Glutamatergic neuron (in vitro differentiated cells): Measurements from ENCODE around the gene PTPN6. TPM values are rescaled to one million over a fixed set of nuclear protein-coding genes. Genes with fewer than 3 reads are reported as not detected.

Experiments used
- DNase-seq: peaks from one replicate; pipeline ENCODE4 v3.0.0; 2022
- H3K27ac Mint-ChIP-seq: one replicate; pipeline ENCODE4 v1.8.0; 2020; ENCODE audit warnings: mild to moderate bottlenecking, mixed read lengths, inconsistent platforms; ENCODE audit not compliant: unreplicated experiment
- H3K27me3 Mint-ChIP-seq: one replicate; pipeline ENCODE4 v1.8.0; 2020; ENCODE audit warnings: mild to moderate bottlenecking, moderate library complexity, mixed read lengths, inconsistent platforms; ENCODE audit not compliant: unreplicated experiment
- H3K36me3 Mint-ChIP-seq: one replicate; pipeline ENCODE4 v1.8.0; 2020; ENCODE audit warnings: mild to moderate bottlenecking, mixed read lengths, inconsistent platforms; ENCODE audit not compliant: unreplicated experiment
- H3K4me1 Mint-ChIP-seq: one replicate; pipeline ENCODE4 v1.8.0; 2020; ENCODE audit warnings: mild to moderate bottlenecking, low read depth, mixed read lengths, inconsistent platforms; ENCODE audit not compliant: unreplicated experiment
- H3K4me3 Mint-ChIP-seq: one replicate; pipeline ENCODE4 v1.8.0; 2020; ENCODE audit warnings: mild to moderate bottlenecking, mixed read lengths, inconsistent platforms; ENCODE audit not compliant: unreplicated experiment
- H3K9me3 Mint-ChIP-seq: one replicate; pipeline ENCODE4 v1.8.0; 2020; ENCODE audit warnings: mild to moderate bottlenecking, moderate library complexity, mixed read lengths, inconsistent platforms; ENCODE audit not compliant: unreplicated experiment
- total RNA-seq: library from RNA; stranded (reverse); fragmentation: NEBNext Ultra II Directional; extraction: Animal tissue kit (Norgen Biotek cat#: 25700); gene quantifications from one replicate; pipeline ENCODE4 v1.2.1, GENCODE V29; 2021; ENCODE audit not compliant: unreplicated experiment
- TF ChIP-seq, protein P1 (sequence below): fragments of 200-600 bp; sonication (generic); IDR thresholded peaks from one replicate; pipeline ENCODE4 v1.5.0; 2021; ENCODE audit not compliant: partially characterized antibody, unreplicated experiment

The PTPN6 gene
- total RNA-seq, 1 donor from 2014 or later = 3.8 TPM

DNA sequence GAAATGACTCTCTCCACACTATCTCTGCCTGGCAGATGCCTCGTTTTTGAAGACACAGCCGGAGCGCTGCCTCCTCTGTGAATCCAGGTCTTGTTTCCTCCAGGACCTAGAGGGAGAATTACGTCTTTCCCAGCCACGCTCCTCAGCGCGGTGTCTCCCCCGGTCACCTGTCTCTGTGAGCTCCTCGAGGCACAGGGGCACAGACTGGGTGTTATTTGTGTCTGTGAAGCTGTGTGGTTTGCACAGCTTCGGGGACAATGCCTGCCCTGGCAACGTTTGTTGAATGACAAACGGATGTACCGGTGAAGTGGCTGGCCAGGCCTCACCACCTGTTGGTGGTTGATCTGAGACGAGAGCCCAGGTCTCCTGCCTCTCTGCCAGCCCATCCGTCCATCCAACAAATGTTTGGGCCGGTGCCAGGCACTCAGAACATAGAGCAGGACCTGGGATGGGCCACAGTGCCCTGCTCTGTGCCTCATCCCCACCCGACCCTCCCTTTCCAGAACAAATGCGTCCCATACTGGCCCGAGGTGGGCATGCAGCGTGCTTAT, 6.1 kb downstream of the PTPN6 start:
- Mint-ChIP-seq H3K9me3 (peaks cover 9% of the 10 kb centered on the region), H3K4me1 (peaks cover 3% of the 10 kb centered on the region), H3K27me3 (peaks cover 12% of the 10 kb centered on the region), H3K36me3 (no peaks in the 10 kb centered on the region), H3K27ac (no peak overlapping the region), H3K4me3 (no peak overlapping the region)
- TF ChIP-seq, protein P1, sequence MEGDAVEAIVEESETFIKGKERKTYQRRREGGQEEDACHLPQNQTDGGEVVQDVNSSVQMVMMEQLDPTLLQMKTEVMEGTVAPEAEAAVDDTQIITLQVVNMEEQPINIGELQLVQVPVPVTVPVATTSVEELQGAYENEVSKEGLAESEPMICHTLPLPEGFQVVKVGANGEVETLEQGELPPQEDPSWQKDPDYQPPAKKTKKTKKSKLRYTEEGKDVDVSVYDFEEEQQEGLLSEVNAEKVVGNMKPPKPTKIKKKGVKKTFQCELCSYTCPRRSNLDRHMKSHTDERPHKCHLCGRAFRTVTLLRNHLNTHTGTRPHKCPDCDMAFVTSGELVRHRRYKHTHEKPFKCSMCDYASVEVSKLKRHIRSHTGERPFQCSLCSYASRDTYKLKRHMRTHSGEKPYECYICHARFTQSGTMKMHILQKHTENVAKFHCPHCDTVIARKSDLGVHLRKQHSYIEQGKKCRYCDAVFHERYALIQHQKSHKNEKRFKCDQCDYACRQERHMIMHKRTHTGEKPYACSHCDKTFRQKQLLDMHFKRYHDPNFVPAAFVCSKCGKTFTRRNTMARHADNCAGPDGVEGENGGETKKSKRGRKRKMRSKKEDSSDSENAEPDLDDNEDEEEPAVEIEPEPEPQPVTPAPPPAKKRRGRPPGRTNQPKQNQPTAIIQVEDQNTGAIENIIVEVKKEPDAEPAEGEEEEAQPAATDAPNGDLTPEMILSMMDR = no peak
- no peak for DNase-seq

DNA sequence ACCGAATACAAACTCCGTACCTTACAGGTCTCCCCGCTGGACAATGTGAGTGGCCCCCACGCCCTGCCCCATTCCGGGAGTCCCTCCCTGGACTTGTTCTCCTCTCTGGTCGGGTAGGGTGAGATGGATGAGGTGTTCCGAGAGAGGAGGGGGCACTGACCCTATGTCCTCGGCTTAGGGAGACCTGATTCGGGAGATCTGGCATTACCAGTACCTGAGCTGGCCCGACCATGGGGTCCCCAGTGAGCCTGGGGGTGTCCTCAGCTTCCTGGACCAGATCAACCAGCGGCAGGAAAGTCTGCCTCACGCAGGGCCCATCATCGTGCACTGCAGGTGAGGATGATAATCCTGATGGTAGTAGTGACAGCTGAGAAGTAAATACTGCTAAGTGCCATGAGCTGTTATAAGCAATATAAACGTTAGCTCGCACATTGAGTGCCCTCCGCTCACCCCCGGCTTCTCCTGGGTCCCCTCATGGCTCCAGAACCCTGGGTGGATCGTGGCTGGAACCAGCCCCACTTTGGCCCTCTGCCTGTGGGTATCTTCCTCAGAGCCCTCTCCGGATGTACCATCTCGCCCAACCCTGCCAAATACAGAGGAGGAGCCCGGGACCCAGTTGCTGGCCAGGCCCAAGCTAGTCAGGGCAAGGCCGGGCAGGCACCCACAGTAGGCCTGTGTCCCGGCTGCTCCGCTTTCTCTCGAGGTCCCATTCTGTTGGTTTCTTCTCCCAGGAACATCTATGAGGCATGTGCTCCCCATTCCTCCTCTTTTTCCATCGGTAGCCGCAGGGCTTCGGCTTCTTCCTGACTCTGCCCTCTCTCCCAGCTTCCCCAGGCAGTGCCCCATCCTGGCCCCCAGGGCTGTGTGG, 6.8 kb downstream of the PTPN6 start:
- Mint-ChIP-seq H3K4me1 (peaks cover 3% of the 10 kb centered on the region), H3K9me3 (peaks cover 9% of the 10 kb centered on the region), H3K4me3 (no peak overlapping the region), H3K36me3 (no peaks in the 10 kb centered on the region), H3K27me3 (peaks cover 10% of the 10 kb centered on the region), H3K27ac (peak overlapping the region; percentile 12)
- DNase-seq = no peak
- TF ChIP-seq, protein P1 = no peak

DNA sequence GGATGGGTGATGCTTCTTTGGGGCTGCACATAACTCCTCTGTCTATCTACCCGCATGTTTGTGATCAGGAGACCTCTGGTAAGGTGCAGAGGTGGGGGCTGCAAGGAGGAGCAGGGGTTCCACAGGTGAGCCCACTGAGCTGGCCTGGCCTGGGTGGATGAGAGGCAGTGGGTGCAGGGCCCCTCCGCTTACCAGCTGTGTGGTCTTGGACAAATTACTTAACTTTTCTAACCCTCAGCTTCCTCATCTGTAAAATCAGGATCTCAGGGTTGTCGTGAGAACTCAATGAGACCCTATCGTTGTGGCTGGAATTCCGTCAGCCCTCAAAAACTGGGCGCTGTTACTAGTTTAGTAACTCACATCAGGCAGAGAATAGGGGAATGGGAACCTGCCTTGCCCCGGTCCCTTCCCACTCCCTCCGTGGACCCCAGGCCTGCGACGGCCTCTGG, 7.5 kb downstream of the PTPN6 start:
- peaks cover 10% of the 10 kb centered on the region for H3K27me3 Mint-ChIP-seq
- H3K4me3 Mint-ChIP-seq = no peak overlapping the region
- H3K27ac Mint-ChIP-seq = peak overlapping the region; percentile 12
- TF ChIP-seq, protein P1 = no peak
- no peaks in the 10 kb centered on the region for H3K36me3 Mint-ChIP-seq
- DNase-seq = no peak
- peaks cover 3% of the 10 kb centered on the region for H3K4me1 Mint-ChIP-seq
- H3K9me3 Mint-ChIP-seq = peaks cover 9% of the 10 kb centered on the region

DNA sequence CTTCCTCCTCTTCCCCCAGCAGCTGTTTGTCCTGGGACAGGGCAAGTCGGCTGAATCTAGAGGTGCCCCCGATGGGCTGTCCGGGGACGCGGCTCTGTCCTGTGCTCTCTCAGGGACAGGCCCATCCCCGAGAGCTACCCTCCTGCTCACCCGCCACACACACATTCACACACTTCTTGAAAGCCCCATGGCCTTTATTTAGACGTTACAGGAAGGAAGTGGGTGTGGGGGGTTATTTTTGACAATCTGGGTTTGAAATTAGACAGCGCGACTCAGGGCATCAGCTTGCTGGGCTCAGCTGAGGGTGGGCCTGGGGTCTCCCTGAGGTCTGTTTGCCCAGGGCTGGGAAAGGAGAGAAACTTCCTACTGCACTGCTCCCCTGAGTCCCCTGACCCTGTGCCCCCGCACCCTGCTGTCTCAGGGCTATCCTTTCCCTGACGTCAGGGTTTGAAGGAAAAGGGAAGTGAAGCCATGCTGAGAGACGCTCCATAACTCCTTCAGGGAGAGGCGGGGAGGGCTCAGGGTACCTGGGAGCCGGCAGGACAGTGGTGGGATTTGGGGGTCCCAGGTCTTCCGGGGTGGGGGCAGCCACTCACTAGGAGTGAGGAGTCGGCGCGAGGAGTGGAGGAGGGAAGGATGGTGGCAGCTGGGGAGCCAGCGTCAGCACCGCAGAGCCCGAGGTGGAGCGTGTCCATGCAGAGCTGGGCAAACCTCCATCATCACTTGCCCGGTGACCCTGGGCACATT, 8.1 kb downstream of the PTPN6 start:
- no peak overlapping the region for H3K27ac Mint-ChIP-seq
- no peaks in the 10 kb centered on the region for H3K36me3 Mint-ChIP-seq
- H3K4me1 Mint-ChIP-seq = peaks cover 3% of the 10 kb centered on the region
- TF ChIP-seq, protein P1 = no peak
- peaks cover 10% of the 10 kb centered on the region for H3K27me3 Mint-ChIP-seq
- DNase-seq = no peak
- H3K9me3 Mint-ChIP-seq = peaks cover 9% of the 10 kb centered on the region
- H3K4me3 Mint-ChIP-seq = no peak overlapping the region
